ENCODE results near the gene TSKS. TPM values are rescaled to one million over a fixed set of nuclear protein-coding genes. Genes with fewer than 3 reads are reported as not detected.

The TSKS gene
- total RNA-seq, 1 donor from 2014 or later: not detected

DNA sequence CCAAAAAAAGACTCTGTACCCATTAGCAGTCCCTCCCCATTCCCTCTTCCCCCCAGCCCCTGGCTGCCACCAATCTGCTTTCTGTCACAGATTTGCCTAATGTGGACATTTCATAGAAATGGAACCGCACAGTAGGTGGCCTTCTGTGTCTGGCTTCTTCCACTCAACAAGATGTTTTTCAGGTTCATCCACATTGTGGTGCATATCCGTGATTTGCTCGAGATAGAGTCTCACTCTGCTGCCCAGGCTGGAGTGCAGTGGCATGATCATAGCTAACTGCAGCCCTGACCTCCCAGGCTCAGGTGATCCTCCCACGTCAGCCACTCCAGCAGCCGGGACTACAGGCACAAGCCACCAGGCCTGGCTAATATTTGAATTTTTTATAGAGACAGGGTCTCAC, 24.6 kb upstream of the TSKS start:
- Histone ChIP-seq H4K20me1 (ENCODE audit: low read depth) (no peaks in the 10 kb centered on the region), H2AFZ (replicated peaks) (no peak overlapping the region), H3K4me3 (no peak overlapping the region), H3K27ac (no peak overlapping the region), H3K36me3 (no peaks in the 10 kb centered on the region), H3K27me3 (no peaks in the 10 kb centered on the region), H3F3A (ENCODE audit: low read depth) (no peaks in the 10 kb centered on the region), H3K79me2 (ENCODE audit: low read depth) (no peaks in the 10 kb centered on the region), H3K4me1 (no peaks in the 10 kb centered on the region), H3K9ac (no peak overlapping the region), H3K9me3 (ENCODE audit: low read depth) (no peaks in the 10 kb centered on the region), H3K4me2 (no peak overlapping the region)
- no peak overlapping the region for H3K4me3 Mint-ChIP-seq
- no peaks in the 10 kb centered on the region for H3K27me3 Mint-ChIP-seq (ENCODE audit: insufficient read depth, low read depth)
- peaks cover 34% of the 10 kb centered on the region for H3K36me3 Mint-ChIP-seq
- H3K27ac Mint-ChIP-seq: no peak overlapping the region
- no peak for TF ChIP-seq EZH2phosphoT487 (IDR thresholded peaks at IDR 0.05)
- no peak for TF ChIP-seq EZH2 (IDR thresholded peaks at IDR 0.05)
- TF ChIP-seq, protein P1, sequence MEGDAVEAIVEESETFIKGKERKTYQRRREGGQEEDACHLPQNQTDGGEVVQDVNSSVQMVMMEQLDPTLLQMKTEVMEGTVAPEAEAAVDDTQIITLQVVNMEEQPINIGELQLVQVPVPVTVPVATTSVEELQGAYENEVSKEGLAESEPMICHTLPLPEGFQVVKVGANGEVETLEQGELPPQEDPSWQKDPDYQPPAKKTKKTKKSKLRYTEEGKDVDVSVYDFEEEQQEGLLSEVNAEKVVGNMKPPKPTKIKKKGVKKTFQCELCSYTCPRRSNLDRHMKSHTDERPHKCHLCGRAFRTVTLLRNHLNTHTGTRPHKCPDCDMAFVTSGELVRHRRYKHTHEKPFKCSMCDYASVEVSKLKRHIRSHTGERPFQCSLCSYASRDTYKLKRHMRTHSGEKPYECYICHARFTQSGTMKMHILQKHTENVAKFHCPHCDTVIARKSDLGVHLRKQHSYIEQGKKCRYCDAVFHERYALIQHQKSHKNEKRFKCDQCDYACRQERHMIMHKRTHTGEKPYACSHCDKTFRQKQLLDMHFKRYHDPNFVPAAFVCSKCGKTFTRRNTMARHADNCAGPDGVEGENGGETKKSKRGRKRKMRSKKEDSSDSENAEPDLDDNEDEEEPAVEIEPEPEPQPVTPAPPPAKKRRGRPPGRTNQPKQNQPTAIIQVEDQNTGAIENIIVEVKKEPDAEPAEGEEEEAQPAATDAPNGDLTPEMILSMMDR (IDR thresholded peaks at IDR 0.05): no peak
- no peak for DNase-seq (ENCODE audit: low spot score)
- H3K9me3 Mint-ChIP-seq: no peaks in the 10 kb centered on the region
- H3K4me1 Mint-ChIP-seq: peaks cover 11% of the 10 kb centered on the region

DNA sequence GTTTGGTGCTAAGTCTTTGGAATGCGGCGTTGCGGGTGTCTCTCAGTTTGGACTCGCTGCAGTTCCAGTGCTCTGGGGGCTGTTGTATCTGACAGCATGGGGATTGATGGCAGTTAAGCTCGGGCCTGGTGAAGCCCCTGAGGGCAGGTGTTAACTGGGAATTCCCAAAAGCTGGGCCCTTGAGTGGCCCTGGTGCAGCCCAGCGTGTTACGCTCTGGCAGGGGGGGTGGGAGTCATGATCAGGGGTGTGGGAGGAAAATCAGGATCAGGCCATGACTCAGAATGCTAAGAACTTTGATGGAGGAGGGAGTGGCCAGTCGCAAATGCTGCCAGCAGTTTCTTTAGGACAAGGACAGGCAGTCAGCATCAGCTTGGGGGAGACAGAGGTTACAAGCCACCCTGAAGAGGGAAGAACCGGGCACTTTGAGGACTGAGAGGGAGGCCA, 23.3 kb upstream of the TSKS start:
- Mint-ChIP-seq H3K27ac (peak overlapping the region; percentile 54), H3K27me3 (ENCODE audit: insufficient read depth, low read depth) (no peaks in the 10 kb centered on the region), H3K36me3 (peaks cover 34% of the 10 kb centered on the region), H3K4me1 (peaks cover 11% of the 10 kb centered on the region), H3K4me3 (no peak overlapping the region), H3K9me3 (no peaks in the 10 kb centered on the region)
- Histone ChIP-seq H3K27ac (no peak overlapping the region), H3K79me2 (ENCODE audit: low read depth) (no peaks in the 10 kb centered on the region), H3K27me3 (no peaks in the 10 kb centered on the region), H2AFZ (replicated peaks) (no peak overlapping the region), H3F3A (ENCODE audit: low read depth) (no peaks in the 10 kb centered on the region), H3K9ac (no peak overlapping the region), H3K4me3 (no peak overlapping the region), H3K4me2 (no peak overlapping the region), H3K9me3 (ENCODE audit: low read depth) (no peaks in the 10 kb centered on the region), H3K36me3 (no peaks in the 10 kb centered on the region), H4K20me1 (ENCODE audit: low read depth) (peaks cover under 1% of the 10 kb centered on the region), H3K4me1 (no peaks in the 10 kb centered on the region)
- no peak for DNase-seq (ENCODE audit: low spot score)
- TF ChIP-seq, protein P1 (IDR thresholded peaks at IDR 0.05): no peak
- TF ChIP-seq EZH2 (IDR thresholded peaks at IDR 0.05) (no peak), EZH2phosphoT487 (IDR thresholded peaks at IDR 0.05) (no peak)

DNA sequence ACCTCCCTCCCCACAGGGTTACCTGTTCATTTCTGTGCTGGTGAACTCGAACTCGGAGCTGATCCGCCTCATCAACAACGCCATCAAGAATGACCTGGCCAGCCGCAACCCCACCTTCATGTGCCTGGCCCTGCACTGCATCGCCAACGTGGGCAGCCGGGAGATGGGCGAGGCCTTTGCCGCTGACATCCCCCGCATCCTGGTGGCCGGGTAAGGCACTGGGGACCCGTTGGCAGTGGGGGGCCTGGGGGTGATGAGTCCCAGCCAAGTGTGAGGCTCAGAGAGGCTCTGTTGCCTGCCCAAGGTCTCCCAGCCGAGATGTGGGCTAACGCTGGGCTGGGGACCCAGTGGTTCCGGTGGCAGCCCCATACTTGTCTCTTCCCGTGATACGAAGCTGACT, 19.4 kb upstream of the TSKS start:
- Mint-ChIP-seq H3K4me1 (peaks cover 16% of the 10 kb centered on the region), H3K36me3 (peaks cover 22% of the 10 kb centered on the region), H3K27ac (no peak overlapping the region), H3K4me3 (no peak overlapping the region), H3K9me3 (no peaks in the 10 kb centered on the region), H3K27me3 (ENCODE audit: insufficient read depth, low read depth) (no peaks in the 10 kb centered on the region)
- Histone ChIP-seq H3K4me3 (no peak overlapping the region), H3K9ac (no peak overlapping the region), H3K27me3 (no peaks in the 10 kb centered on the region), H2AFZ (replicated peaks) (no peak overlapping the region), H3K4me1 (no peaks in the 10 kb centered on the region), H3K4me2 (no peak overlapping the region), H3K9me3 (ENCODE audit: low read depth) (no peaks in the 10 kb centered on the region), H3K79me2 (ENCODE audit: low read depth) (peaks cover 7% of the 10 kb centered on the region), H3K27ac (no peak overlapping the region), H3K36me3 (no peaks in the 10 kb centered on the region), H4K20me1 (ENCODE audit: low read depth) (peaks cover 5% of the 10 kb centered on the region), H3F3A (ENCODE audit: low read depth) (no peaks in the 10 kb centered on the region)
- TF ChIP-seq EZH2 (IDR thresholded peaks at IDR 0.05) (no peak), EZH2phosphoT487 (IDR thresholded peaks at IDR 0.05) (no peak)
- TF ChIP-seq, protein P1 (IDR thresholded peaks at IDR 0.05): no peak
- DNase-seq (ENCODE audit: low spot score): no peak
